GM12878 (cell line): ENCODE measurements around the gene TNRC6C. TPM values are rescaled to one million over a fixed set of nuclear protein-coding genes. Genes with fewer than 3 reads are reported as not detected.

Experiments used
- ATAC-seq: fragments of 200-7000 bp; cut with Tn5 transposase; 3 replicates; pipeline ENCODE4 v1.9.1; 2020; ENCODE audit warnings: mild to moderate bottlenecking, moderate library complexity
- BruUV-seq: library from RNA; stranded (reverse); fragments of 400-500 nt; replicated peaks from 2 replicates; lab custom pipeline; 2021; lab: Mats Ljungman, UMichigan
- CTCF ChIA-PET: fragments of 300-600 bp; sonication (Branson Sonifier 250); formaldehyde crosslinking; extraction: SDS; loops from one replicate; lab custom pipeline; 2021; ENCODE audit warnings: inconsistent platforms; lab: Yijun Ruan, JAX
- POLR2A ChIA-PET: fragments of 350-600 bp; formaldehyde crosslinking; extraction: SDS; loops from one replicate; lab custom pipeline; 2021; ENCODE audit warnings: inconsistent platforms; lab: Charles Lee
- RAD21 ChIA-PET: fragments of 300-600 bp; sonication (Branson Sonifier 250); formaldehyde crosslinking; loops from one replicate; lab custom pipeline; 2023; ENCODE audit warnings: antibody characterized with exemption; ENCODE audit not compliant: unreplicated experiment; lab: Charles Lee
- SMC1A ChIA-PET: fragments of 300-600 bp; sonication (Branson Sonifier 250); formaldehyde crosslinking; loops from one replicate; lab custom pipeline; 2023; ENCODE audit not compliant: unreplicated experiment, uncharacterized antibody; lab: Charles Lee
- DNase-seq: peaks from one replicate; pipeline ENCODE4 v3.0.0-alpha.2; 2011; ENCODE audit warnings: low read depth, low spot score
- FAIRE-seq: peaks from 3 replicates; lab custom pipeline; 2011; peaks lifted over from hg19 to GRCh38; lab: Jason Lieb, UNC
- H2AFZ ChIP-seq: 2 replicates; pipeline ENCODE4 v1.6.0; 2011; ENCODE audit warnings: low read depth, low read length, control low read depth; ENCODE audit not compliant: control insufficient read depth
- H3K27ac ChIP-seq: 2 replicates; pipeline ENCODE4 v1.5.1; 2011; ENCODE audit warnings: control low read depth; ENCODE audit not compliant: control insufficient read depth, insufficient read depth
- H3K27me3 ChIP-seq, 2 experiments: replicated peaks in 1 of 2; 2 replicates each; pipeline versions ENCODE4 v1.6.0 to v1.6.1; 2011; ENCODE audit warnings: low read length in 1 of 2; ENCODE audit not compliant: control insufficient read depth in 2 of 2, insufficient read depth in 2 of 2
- H3K36me3 ChIP-seq, 2 experiments: 2 replicates each; pipeline ENCODE4 v1.5.1; 2011; ENCODE audit warnings: low read length in 1 of 2; ENCODE audit not compliant: control insufficient read depth in 2 of 2, insufficient read depth in 2 of 2
- H3K4me1 ChIP-seq: 2 replicates; pipeline ENCODE4 v1.6.1; 2011; ENCODE audit warnings: mild to moderate bottlenecking, low read length, moderate library complexity, mixed read lengths; ENCODE audit not compliant: control insufficient read depth, insufficient read depth
- H3K4me2 ChIP-seq: 2 replicates; pipeline ENCODE4 v1.6.0; 2011; ENCODE audit warnings: control low read depth; ENCODE audit not compliant: control insufficient read depth, insufficient read depth
- H3K4me3 ChIP-seq: fragments of 200-600 bp; sonication (generic); 2 replicates; pipeline ENCODE4 v1.5.1; 2016
- H3K79me2 ChIP-seq: 2 replicates; pipeline ENCODE4 v1.6.0; 2011; ENCODE audit warnings: low read length; ENCODE audit not compliant: control insufficient read depth, insufficient read depth
- H3K9ac ChIP-seq: 2 replicates; pipeline ENCODE4 v1.8.0; 2011; ENCODE audit warnings: low read length, control low read depth, mixed read lengths; ENCODE audit not compliant: control insufficient read depth, insufficient read depth
- H3K9me3 ChIP-seq: replicated peaks from 3 replicates; pipeline ENCODE4 v1.5.1; 2011; ENCODE audit warnings: mild to moderate bottlenecking, low read length; ENCODE audit not compliant: control insufficient read depth, insufficient read depth
- H4K20me1 ChIP-seq: 2 replicates; pipeline ENCODE4 v1.6.0; 2011; ENCODE audit not compliant: control insufficient read depth, insufficient read depth
- ATF3 ChIP-seq: IDR thresholded peaks from 2 replicates; pipeline ENCODE4 v1.6.1; 2011; ENCODE audit warnings: low read depth, mild to moderate bottlenecking, low read length, moderate library complexity, borderline replicate concordance; ENCODE audit errors: extremely low read depth
- BCL11A ChIP-seq: IDR thresholded peaks from 2 replicates; pipeline ENCODE4 v1.6.1; 2011; ENCODE audit warnings: low read depth, low read length
- CBFB ChIP-seq: IDR thresholded peaks from 2 replicates; pipeline ENCODE4 v1.6.1; 2016; ENCODE audit warnings: antibody characterized with exemption, low read depth
- HDGF ChIP-seq: fragments of 450-650 bp; IDR thresholded peaks from 2 replicates; pipeline ENCODE4 v1.6.1; 2016; ENCODE audit warnings: antibody characterized with exemption
- IRF3 ChIP-seq: fragments of 450-650 bp; IDR thresholded peaks from 2 replicates; pipeline ENCODE4 v1.6.1; 2014; ENCODE audit warnings: mild to moderate bottlenecking
- MAX ChIP-seq: IDR thresholded peaks from 2 replicates; pipeline ENCODE4 v1.6.1; 2012; ENCODE audit warnings: low read depth, low read length, improper control_type of control experiment
- NR2C1 ChIP-seq: fragments of 450-650 bp; IDR thresholded peaks from 2 replicates; pipeline ENCODE4 v1.6.1; 2017; ENCODE audit warnings: antibody characterized with exemption, mild to moderate bottlenecking, moderate library complexity
- POLR2AphosphoS2 ChIP-seq: IDR thresholded peaks from 2 replicates; pipeline ENCODE4 v1.6.1; 2011; ENCODE audit warnings: low read depth, mild to moderate bottlenecking, low read length, improper control_type of control experiment, moderate library complexity
- REST ChIP-seq: IDR thresholded peaks from 2 replicates; pipeline ENCODE4 v1.6.1; 2012; ENCODE audit warnings: mild to moderate bottlenecking, low read depth, low read length
- SRF ChIP-seq, 2 experiments: IDR thresholded peaks; 2 replicates each; pipeline ENCODE4 v1.6.1; 2011; ENCODE audit warnings: low read depth in 2 of 2, low read length in 2 of 2, mild to moderate bottlenecking in 1 of 2, moderate library complexity in 1 of 2
- ZNF274 ChIP-seq: IDR thresholded peaks from one replicate; pipeline ENCODE4 v1.8.0; 2011; ENCODE audit not compliant: insufficient read length, insufficient read depth
- ZNF622 ChIP-seq: fragments of 450-650 bp; IDR thresholded peaks from 2 replicates; pipeline ENCODE4 v1.6.1; 2017; ENCODE audit warnings: mild to moderate bottlenecking, inconsistent platforms
- ZSCAN29 ChIP-seq: fragments of 450-650 bp; IDR thresholded peaks from 2 replicates; pipeline ENCODE4 v1.6.1; 2017; ENCODE audit warnings: mild to moderate bottlenecking, moderate library complexity
- WGBS: methylation state at CpG from one replicate; pipeline ENCODE4 v1.1.6; 2016; ENCODE audit warnings: low lambda C conversion rate; ENCODE audit not compliant: insufficient replicate concordance, insufficient coverage; ENCODE audit errors: missing lambda C conversion rate; 5-methylcytosine and 5-hydroxymethylcytosine counted together
- in situ Hi-C: fragments of 300-500 bp; cut with MboI; formaldehyde crosslinking; loops from 9 replicates; pipeline ENCODE4 v1.14.3; 2018; ENCODE audit warnings: mixed read lengths
- intact Hi-C: fragments of 100-400 bp; cut with micrococcal nuclease; formaldehyde crosslinking; loops from one replicate; pipeline ENCODE4 v1.14.2; 2022; ENCODE audit not compliant: unreplicated experiment
- polyA plus RNA-seq, 11 experiments: library from polyadenylated mRNA; depleted of rRNA in 4 of 11; unstranded in 6 of 11; stranded (reverse) in 5 of 11; fragments of >200 nt; fragmentation: Nextera tagmentation in 4 of 11; fragmentation: Illumina TruSeq in 1 of 11; extraction: Ambion mirVana in 4 of 11; extraction: Trizol in 1 of 11; gene quantifications; 1 replicate in 1 of 11; 2 replicates in 10 of 11; pipeline versions ENCODE4 v1.2.1 to v1.2.3, GENCODE V29; 2011 to 2016; ENCODE audit warnings: inconsistent platforms in 2 of 11, missing spikeins in 2 of 11, low read depth in 1 of 11
- total RNA-seq, 4 experiments: library from RNA; depleted of rRNA in 3 of 4; stranded (reverse); fragments of >200 nt in 3 of 4; fragmentation: Illumina TruSeq in 1 of 4; extraction: Trizol in 1 of 4; gene quantifications; 2 replicates each; pipeline versions ENCODE4 v1.2.1 to v1.2.3, GENCODE V29; 2013 to 2021
- TF ChIP-seq, protein P1 (sequence below): fragments of 450-650 bp; IDR thresholded peaks from 2 replicates; pipeline ENCODE4 v1.6.1; 2017; ENCODE audit warnings: antibody characterized with exemption, mild to moderate bottlenecking, moderate library complexity
- TF ChIP-seq, protein P2 (sequence below): fragments of 450-650 bp; IDR thresholded peaks from 2 replicates; pipeline ENCODE4 v1.6.1; 2017; ENCODE audit warnings: mild to moderate bottlenecking

The TNRC6C gene
- total and polyA plus RNA-seq, 10 of the 15 experiments (the other 5 are each of a cell fraction or from before 2014, with no cell fraction given) = 0.40 to 6.1 (median 0.96) TPM

- no peak for FAIRE-seq
- BruUV-seq = no TSS peak
- ChIA-PET CTCF (no interaction called here), SMC1A (no interaction called here), RAD21 (interaction anchor here (1.1 kb wide), 1 partner anchor 61 kb away, joined by 3 read pairs; no protein-coding TSS in a partner anchor), POLR2A (no interaction called here)
- 33% methylated on average over 14 of the region's 14 CpGs for WGBS
- intact Hi-C loops (no loop called here), in situ Hi-C loops (no loop called here)
- H3K79me2 ChIP-seq = no peaks in the 10 kb centered on the region
- ATAC-seq = no peak
- H3K9ac ChIP-seq = no peak overlapping the region
- H3K27me3 ChIP-seq = peaks cover 2 to 4% of the 10 kb centered on the region in 2 experiments; a peak in 3 of 4 replicates
- H3K4me2 ChIP-seq = no peak overlapping the region
- no peak overlapping the region for H3K27ac ChIP-seq
- no peaks in the 10 kb centered on the region for H3K9me3 ChIP-seq
- H3K36me3 ChIP-seq = no peaks in the 10 kb centered on the region
- H3K4me1 ChIP-seq = no peaks in the 10 kb centered on the region
- H3K4me3 ChIP-seq = no peak overlapping the region
- H2AFZ ChIP-seq = no peak overlapping the region
- H4K20me1 ChIP-seq = no peaks in the 10 kb centered on the region
- DNase-seq = no peak
- TF ChIP-seq HDGF = no peak
- TF ChIP-seq CBFB = no peak
- TF ChIP-seq ATF3 = no peak
- no peak for TF ChIP-seq ZSCAN29
- TF ChIP-seq IRF3 = no peak
- no peak for TF ChIP-seq MAX
- TF ChIP-seq REST = no peak
- TF ChIP-seq, protein P1, sequence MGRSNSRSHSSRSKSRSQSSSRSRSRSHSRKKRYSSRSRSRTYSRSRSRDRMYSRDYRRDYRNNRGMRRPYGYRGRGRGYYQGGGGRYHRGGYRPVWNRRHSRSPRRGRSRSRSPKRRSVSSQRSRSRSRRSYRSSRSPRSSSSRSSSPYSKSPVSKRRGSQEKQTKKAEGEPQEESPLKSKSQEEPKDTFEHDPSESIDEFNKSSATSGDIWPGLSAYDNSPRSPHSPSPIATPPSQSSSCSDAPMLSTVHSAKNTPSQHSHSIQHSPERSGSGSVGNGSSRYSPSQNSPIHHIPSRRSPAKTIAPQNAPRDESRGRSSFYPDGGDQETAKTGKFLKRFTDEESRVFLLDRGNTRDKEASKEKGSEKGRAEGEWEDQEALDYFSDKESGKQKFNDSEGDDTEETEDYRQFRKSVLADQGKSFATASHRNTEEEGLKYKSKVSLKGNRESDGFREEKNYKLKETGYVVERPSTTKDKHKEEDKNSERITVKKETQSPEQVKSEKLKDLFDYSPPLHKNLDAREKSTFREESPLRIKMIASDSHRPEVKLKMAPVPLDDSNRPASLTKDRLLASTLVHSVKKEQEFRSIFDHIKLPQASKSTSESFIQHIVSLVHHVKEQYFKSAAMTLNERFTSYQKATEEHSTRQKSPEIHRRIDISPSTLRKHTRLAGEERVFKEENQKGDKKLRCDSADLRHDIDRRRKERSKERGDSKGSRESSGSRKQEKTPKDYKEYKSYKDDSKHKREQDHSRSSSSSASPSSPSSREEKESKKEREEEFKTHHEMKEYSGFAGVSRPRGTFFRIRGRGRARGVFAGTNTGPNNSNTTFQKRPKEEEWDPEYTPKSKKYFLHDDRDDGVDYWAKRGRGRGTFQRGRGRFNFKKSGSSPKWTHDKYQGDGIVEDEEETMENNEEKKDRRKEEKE = no peak
- TF ChIP-seq NR2C1 = no peak
- no peak for TF ChIP-seq SRF (IDR thresholded peaks at IDR 0.05; ENCODE audit: low read depth in 2 of 2, low read length in 2 of 2)
- no peak for TF ChIP-seq POLR2AphosphoS2
- TF ChIP-seq ZNF622 = no peak
- TF ChIP-seq BCL11A = no peak
- TF ChIP-seq ZNF274 = no peak
- TF ChIP-seq, protein P2, sequence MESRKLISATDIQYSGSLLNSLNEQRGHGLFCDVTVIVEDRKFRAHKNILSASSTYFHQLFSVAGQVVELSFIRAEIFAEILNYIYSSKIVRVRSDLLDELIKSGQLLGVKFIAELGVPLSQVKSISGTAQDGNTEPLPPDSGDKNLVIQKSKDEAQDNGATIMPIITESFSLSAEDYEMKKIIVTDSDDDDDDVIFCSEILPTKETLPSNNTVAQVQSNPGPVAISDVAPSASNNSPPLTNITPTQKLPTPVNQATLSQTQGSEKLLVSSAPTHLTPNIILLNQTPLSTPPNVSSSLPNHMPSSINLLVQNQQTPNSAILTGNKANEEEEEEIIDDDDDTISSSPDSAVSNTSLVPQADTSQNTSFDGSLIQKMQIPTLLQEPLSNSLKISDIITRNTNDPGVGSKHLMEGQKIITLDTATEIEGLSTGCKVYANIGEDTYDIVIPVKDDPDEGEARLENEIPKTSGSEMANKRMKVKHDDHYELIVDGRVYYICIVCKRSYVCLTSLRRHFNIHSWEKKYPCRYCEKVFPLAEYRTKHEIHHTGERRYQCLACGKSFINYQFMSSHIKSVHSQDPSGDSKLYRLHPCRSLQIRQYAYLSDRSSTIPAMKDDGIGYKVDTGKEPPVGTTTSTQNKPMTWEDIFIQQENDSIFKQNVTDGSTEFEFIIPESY = no peak
These were observed 28.5 kb upstream of the TNRC6C start for GRCh38 chr17:77929871-77930436.
